Epithelial cell of esophagus (primary cell): Measurements from ENCODE around the gene UNKL.

ENCODE experiments used
- DNase-seq: peaks from one replicate; pipeline ENCODE4 v3.0.0; 2010; ENCODE audit warnings: low read depth
- H3K4me3 ChIP-seq: 2 replicates; pipeline ENCODE4 v1.5.1; 2011; ENCODE audit warnings: mild to moderate bottlenecking, low read length, control low read depth
- TF ChIP-seq, protein P1 (sequence below): IDR thresholded peaks from 2 replicates; pipeline ENCODE4 v1.5.1; 2011; ENCODE audit warnings: low read depth, mild to moderate bottlenecking, low read length, control low read depth, inconsistent platforms; ENCODE audit not compliant: insufficient read depth; ENCODE audit errors: missing control alignments

The UNKL gene

GRCh38 chr16:1326391-1326790 lies 88.1 kb downstream of the UNKL start:
- H3K4me3 ChIP-seq: no peak overlapping the region
- no peak for DNase-seq
- TF ChIP-seq, protein P1, sequence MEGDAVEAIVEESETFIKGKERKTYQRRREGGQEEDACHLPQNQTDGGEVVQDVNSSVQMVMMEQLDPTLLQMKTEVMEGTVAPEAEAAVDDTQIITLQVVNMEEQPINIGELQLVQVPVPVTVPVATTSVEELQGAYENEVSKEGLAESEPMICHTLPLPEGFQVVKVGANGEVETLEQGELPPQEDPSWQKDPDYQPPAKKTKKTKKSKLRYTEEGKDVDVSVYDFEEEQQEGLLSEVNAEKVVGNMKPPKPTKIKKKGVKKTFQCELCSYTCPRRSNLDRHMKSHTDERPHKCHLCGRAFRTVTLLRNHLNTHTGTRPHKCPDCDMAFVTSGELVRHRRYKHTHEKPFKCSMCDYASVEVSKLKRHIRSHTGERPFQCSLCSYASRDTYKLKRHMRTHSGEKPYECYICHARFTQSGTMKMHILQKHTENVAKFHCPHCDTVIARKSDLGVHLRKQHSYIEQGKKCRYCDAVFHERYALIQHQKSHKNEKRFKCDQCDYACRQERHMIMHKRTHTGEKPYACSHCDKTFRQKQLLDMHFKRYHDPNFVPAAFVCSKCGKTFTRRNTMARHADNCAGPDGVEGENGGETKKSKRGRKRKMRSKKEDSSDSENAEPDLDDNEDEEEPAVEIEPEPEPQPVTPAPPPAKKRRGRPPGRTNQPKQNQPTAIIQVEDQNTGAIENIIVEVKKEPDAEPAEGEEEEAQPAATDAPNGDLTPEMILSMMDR: no peak

GRCh38 chr16:1325673-1326371 lies 88.7 kb downstream of the UNKL start:
- H3K4me3 ChIP-seq: no peak overlapping the region
- no peak for DNase-seq
- TF ChIP-seq, protein P1: no peak

GRCh38 chr16:1325261-1325660 lies 89.2 kb downstream of the UNKL start:
- DNase-seq: no peak
- H3K4me3 ChIP-seq: no peak overlapping the region
- TF ChIP-seq, protein P1: no peak

- TF ChIP-seq, protein P1: no peak
- no peak for DNase-seq
- no peak overlapping the region for H3K4me3 ChIP-seq
Observed at GRCh38 chr16:1324286-1324826, 90.1 kb downstream of the UNKL start.

GRCh38 chr16:1323296-1324239 lies 90.9 kb downstream of the UNKL start:
- no peak for DNase-seq
- no peak overlapping the region for H3K4me3 ChIP-seq
- TF ChIP-seq, protein P1: no peak

- TF ChIP-seq, protein P1: no peak
- DNase-seq: no peak
- H3K4me3 ChIP-seq: no peak overlapping the region
Observed at GRCh38 chr16:1322407-1322806, 92.1 kb downstream of the UNKL start.
